Fibroblast of lung (primary cell): ENCODE measurements around the gene CALHM5. TPM values are rescaled to one million over a fixed set of nuclear protein-coding genes. Genes with fewer than 3 reads are reported as not detected.

Experiments used
- DNase-seq, 2 donors: peaks; one replicate each; pipeline versions ENCODE4 v3.0.0 to v3.0.0-alpha.2; 2010; ENCODE audit warnings: low read depth in 2 of 2
- H2AFZ ChIP-seq: 2 replicates; pipeline ENCODE4 v1.5.1; 2012; ENCODE audit warnings: low read length, control low read depth, inconsistent platforms
- H3K27ac ChIP-seq: 2 replicates; pipeline ENCODE4 v1.5.1; 2011; ENCODE audit warnings: low read length, control low read depth; ENCODE audit not compliant: insufficient read depth
- H3K27me3 ChIP-seq: 2 replicates; pipeline ENCODE4 v1.5.1; 2011; ENCODE audit warnings: mild to moderate bottlenecking, low read length; ENCODE audit not compliant: control insufficient read depth, insufficient read depth
- H3K36me3 ChIP-seq: 2 replicates; pipeline ENCODE4 v1.5.1; 2011; ENCODE audit warnings: low read length; ENCODE audit not compliant: control insufficient read depth, insufficient read depth
- H3K4me1 ChIP-seq: 2 replicates; pipeline ENCODE4 v1.5.1; 2011; ENCODE audit warnings: low read length; ENCODE audit not compliant: control insufficient read depth, insufficient read depth; ENCODE audit errors: extremely low read depth
- H3K4me2 ChIP-seq: 2 replicates; pipeline ENCODE4 v1.5.1; 2011; ENCODE audit warnings: low read length, control low read depth; ENCODE audit not compliant: insufficient read depth; ENCODE audit errors: extremely low read depth
- H3K4me3 ChIP-seq, 4 experiments: fragments of 200-600 bp in 1 of 4; sonication (generic) in 1 of 4; replicated peaks in 1 of 4; 2 replicates each; pipeline ENCODE4 v1.5.1; 2011 to 2016; ENCODE audit warnings: low read length in 4 of 4, low read depth in 3 of 4, mild to moderate bottlenecking in 3 of 4, control low read depth in 2 of 4, inconsistent platforms in 1 of 4, mixed read lengths in 1 of 4; ENCODE audit not compliant: insufficient read depth in 1 of 4; ENCODE audit errors: control extremely low read depth in 1 of 4
- H3K79me2 ChIP-seq: 2 replicates; pipeline ENCODE4 v1.5.1; 2012; ENCODE audit warnings: mild to moderate bottlenecking, low read length, inconsistent platforms; ENCODE audit not compliant: control insufficient read depth, insufficient read depth
- H3K9ac ChIP-seq: 2 replicates; pipeline ENCODE4 v1.5.1; 2011; ENCODE audit warnings: mild to moderate bottlenecking, low read length, control low read depth; ENCODE audit not compliant: insufficient read depth
- H3K9me3 ChIP-seq: 2 replicates; pipeline ENCODE4 v1.5.1; 2012; ENCODE audit warnings: low read depth, low read length; ENCODE audit not compliant: control insufficient read depth, insufficient read depth
- H4K20me1 ChIP-seq: 2 replicates; pipeline ENCODE4 v1.5.1; 2011; ENCODE audit warnings: low read length; ENCODE audit not compliant: control insufficient read depth, insufficient read depth; ENCODE audit errors: extremely low read depth
- EZH2 ChIP-seq: IDR thresholded peaks from 2 replicates; pipeline ENCODE4 v1.5.1; 2012; ENCODE audit warnings: low read length, control low read depth, mild to moderate bottlenecking; ENCODE audit errors: missing control alignments
- polyA plus RNA-seq, 2 donors: library from polyadenylated mRNA; depleted of rRNA in 1 of 2; stranded (reverse) in 1 of 2; unstranded in 1 of 2; fragments of >200 nt; gene quantifications; 2 replicates each; pipeline ENCODE4 v1.2.1, GENCODE V29; 2011 to 2012; ENCODE audit warnings: missing spikeins in 1 of 2
- total RNA-seq: library from RNA; depleted of rRNA; stranded (reverse); fragments of >200 nt; gene quantifications from 2 replicates; pipeline ENCODE4 v1.2.1, GENCODE V29; 2014
- TF ChIP-seq, protein P1 (sequence below), 2 donors: IDR thresholded peaks in 1 of 2; conservative IDR thresholded peaks in 1 of 2; 1 replicate in 1 of 2; 2 replicates in 1 of 2; pipeline ENCODE4 v1.5.1; 2011 to 2012; ENCODE audit warnings: low read length in 2 of 2, control low read depth in 1 of 2, inconsistent platforms in 1 of 2, low read depth in 1 of 2, mild to moderate bottlenecking in 1 of 2

The CALHM5 gene
- total and polyA plus RNA-seq, 2 donors (not counting 1 experiment from before 2014, with no cell fraction given) = 4.1 to 8.3 TPM

DNA sequence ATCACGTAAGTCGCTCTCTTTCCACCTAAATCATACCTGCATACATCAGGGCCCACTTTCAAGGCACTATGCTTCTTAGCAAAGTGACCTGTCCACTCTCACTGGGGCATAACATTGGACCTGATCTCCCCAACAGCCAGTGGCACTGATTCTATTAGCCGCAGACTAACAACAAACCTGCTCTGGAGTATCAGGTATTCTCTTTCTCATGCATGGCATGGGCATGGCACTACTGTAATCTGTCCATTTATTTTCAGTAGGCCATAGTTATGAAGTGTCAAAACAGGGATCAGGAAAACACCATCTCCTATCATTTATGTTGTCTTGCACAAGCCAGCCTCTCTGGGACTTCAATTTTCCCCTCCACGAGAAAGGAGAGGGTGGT is 50.6 kb downstream of the CALHM5 start:
- no peak for DNase-seq
- Histone ChIP-seq H3K9me3 (no peaks in the 10 kb centered on the region), H3K4me1 (peaks cover 6% of the 10 kb centered on the region), H3K36me3 (no peaks in the 10 kb centered on the region), H4K20me1 (no peaks in the 10 kb centered on the region), H2AFZ (no peak overlapping the region), H3K27ac (no peak overlapping the region), H3K9ac (no peak overlapping the region), H3K4me3 (no peak overlapping the region), H3K79me2 (no peaks in the 10 kb centered on the region), H3K27me3 (no peaks in the 10 kb centered on the region), H3K4me2 (no peak overlapping the region)
- TF ChIP-seq, protein P1, sequence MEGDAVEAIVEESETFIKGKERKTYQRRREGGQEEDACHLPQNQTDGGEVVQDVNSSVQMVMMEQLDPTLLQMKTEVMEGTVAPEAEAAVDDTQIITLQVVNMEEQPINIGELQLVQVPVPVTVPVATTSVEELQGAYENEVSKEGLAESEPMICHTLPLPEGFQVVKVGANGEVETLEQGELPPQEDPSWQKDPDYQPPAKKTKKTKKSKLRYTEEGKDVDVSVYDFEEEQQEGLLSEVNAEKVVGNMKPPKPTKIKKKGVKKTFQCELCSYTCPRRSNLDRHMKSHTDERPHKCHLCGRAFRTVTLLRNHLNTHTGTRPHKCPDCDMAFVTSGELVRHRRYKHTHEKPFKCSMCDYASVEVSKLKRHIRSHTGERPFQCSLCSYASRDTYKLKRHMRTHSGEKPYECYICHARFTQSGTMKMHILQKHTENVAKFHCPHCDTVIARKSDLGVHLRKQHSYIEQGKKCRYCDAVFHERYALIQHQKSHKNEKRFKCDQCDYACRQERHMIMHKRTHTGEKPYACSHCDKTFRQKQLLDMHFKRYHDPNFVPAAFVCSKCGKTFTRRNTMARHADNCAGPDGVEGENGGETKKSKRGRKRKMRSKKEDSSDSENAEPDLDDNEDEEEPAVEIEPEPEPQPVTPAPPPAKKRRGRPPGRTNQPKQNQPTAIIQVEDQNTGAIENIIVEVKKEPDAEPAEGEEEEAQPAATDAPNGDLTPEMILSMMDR (conservative IDR thresholded peaks at IDR 0.05 in 1 of 2, IDR thresholded peaks at IDR 0.05 in 1 of 2; ENCODE audit: low read depth in 1 of 2, low read length in 2 of 2) = no peak
- no peak for TF ChIP-seq EZH2

DNA sequence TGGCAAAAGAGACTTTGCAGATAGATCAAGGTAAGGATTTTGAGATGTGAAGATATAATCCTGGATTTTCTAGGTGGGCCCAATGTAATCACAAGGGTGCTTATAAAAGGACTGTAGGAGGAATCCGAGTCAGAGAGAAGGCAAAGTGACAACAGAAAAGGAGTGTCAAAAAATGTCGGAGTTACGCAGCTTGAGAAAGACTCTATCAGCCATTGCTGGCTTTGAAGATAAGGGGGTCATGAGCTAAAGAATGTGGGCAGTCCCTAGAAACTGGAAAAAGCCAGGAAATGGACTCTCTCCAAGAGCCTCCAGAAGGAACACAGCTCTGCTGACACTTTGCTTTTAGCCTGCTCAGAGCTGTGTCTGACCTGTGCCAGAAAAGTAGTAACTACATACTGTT is 51.2 kb downstream of the CALHM5 start:
- Histone ChIP-seq H3K27me3 (no peaks in the 10 kb centered on the region), H3K9ac (no peak overlapping the region), H3K9me3 (no peaks in the 10 kb centered on the region), H3K4me2 (no peak overlapping the region), H3K27ac (no peak overlapping the region), H3K4me1 (peaks cover 6% of the 10 kb centered on the region), H3K4me3 (no peak overlapping the region), H3K36me3 (no peaks in the 10 kb centered on the region), H4K20me1 (no peaks in the 10 kb centered on the region), H3K79me2 (no peaks in the 10 kb centered on the region), H2AFZ (peak overlapping the region; percentile 66)
- TF ChIP-seq, protein P1 (conservative IDR thresholded peaks at IDR 0.05 in 1 of 2, IDR thresholded peaks at IDR 0.05 in 1 of 2; ENCODE audit: low read depth in 1 of 2, low read length in 2 of 2) = no peak
- TF ChIP-seq EZH2 = no peak
- peak in 1 of 2 donors; percentile 15 for DNase-seq

DNA sequence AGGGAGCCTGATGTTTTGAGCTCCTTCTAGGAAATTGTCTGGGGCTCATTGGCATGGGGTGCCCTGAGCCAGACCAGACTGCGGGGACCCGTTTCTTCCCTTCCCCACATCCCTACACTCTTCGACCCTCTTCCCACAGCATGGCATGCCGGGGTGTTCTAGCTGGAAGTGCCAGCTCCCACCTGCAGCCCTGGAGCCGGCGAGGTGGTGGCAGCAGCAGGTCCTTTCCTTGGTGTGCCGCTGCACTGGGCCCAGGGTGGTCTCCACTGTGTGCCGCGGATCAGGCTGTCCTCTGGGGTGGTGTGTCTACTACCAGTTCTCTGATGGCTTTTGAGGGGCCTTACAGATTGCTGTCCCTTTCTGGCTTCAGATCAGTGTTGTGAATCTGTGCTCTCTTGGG is 52.4 kb downstream of the CALHM5 start:
- Histone ChIP-seq H2AFZ (no peak overlapping the region), H3K36me3 (no peaks in the 10 kb centered on the region), H3K4me1 (peaks cover under 1% of the 10 kb centered on the region), H3K27ac (no peak overlapping the region), H3K9me3 (no peaks in the 10 kb centered on the region), H3K27me3 (no peaks in the 10 kb centered on the region), H3K9ac (no peak overlapping the region), H4K20me1 (no peaks in the 10 kb centered on the region), H3K79me2 (no peaks in the 10 kb centered on the region), H3K4me2 (no peak overlapping the region), H3K4me3 (no peak overlapping the region)
- DNase-seq = no peak
- TF ChIP-seq, protein P1 (conservative IDR thresholded peaks at IDR 0.05 in 1 of 2, IDR thresholded peaks at IDR 0.05 in 1 of 2; ENCODE audit: low read depth in 1 of 2, low read length in 2 of 2) = no peak
- TF ChIP-seq EZH2 = no peak
